Suprapubic skin (tissue), 2 donors: ENCODE data around the gene RMI1.

ENCODE experiments used
- EP300 ChIP-seq: sonication (generic); formaldehyde crosslinking; IDR thresholded peaks from one replicate; pipeline ENCODE4 v1.6.1; 2017; ENCODE audit warnings: antibody characterized with exemption
- POLR2A ChIP-seq, 2 donors: fragments of 450-650 bp; IDR thresholded peaks; one replicate each; pipeline ENCODE4 v1.6.1; 2017; ENCODE audit warnings: antibody characterized with exemption in 2 of 2, mild to moderate bottlenecking in 2 of 2, moderate library complexity in 2 of 2

GRCh38 chr9:83986195-83986594 lies 5.6 kb downstream of the RMI1 start:
- TF ChIP-seq EP300 (no peak), POLR2A (IDR thresholded peaks at IDR 0.05) (no peak)
